Right renal cortex interstitium (tissue), 3 donors: ENCODE measurements around the gene FOLR2. TPM values are rescaled to one million over a fixed set of nuclear protein-coding genes. Genes with fewer than 3 reads are reported as not detected.
"Not testable (repeated sequence)": the region's sequence is repeated elsewhere in the genome, so short reads cannot be mapped to it uniquely, and the experiment has no call there.

ENCODE experiments used
- DNase-seq, 3 donors: peaks; one replicate each; pipeline ENCODE4 v3.0.0-alpha.2; 2013; ENCODE audit warnings: low read depth in 3 of 3, low spot score in 2 of 3
- polyA plus RNA-seq, 3 donors: library from polyadenylated mRNA; unstranded; fragments of 120-200 nt; gene quantifications; one replicate each; pipeline ENCODE4 v1.2.1, GENCODE V29; 2013; ENCODE audit not compliant: insufficient read length in 3 of 3

The FOLR2 gene
- polyA plus RNA-seq, 3 donors: 9.6 to 10.8 (median 9.7) TPM

DNA sequence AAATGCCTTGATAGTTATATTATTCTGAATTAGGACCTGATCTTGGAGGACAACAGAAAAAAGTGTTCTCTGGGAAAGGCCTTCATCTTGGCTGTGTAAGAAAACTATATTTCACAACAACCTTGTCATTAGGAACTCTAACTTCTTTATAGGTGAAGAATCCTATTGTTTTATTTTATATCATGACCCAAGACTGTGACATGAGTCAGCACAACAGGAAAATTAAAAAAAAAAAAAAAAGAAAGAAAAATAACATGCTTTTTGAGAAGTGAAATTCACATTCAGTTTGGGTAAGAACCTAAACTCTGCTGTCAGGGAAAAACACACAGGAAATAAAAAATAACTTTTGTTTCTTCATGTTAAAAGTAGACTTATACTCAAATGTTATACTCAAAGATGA, 11.7 kb upstream of the FOLR2 start:
- DNase-seq: no peak

DNA sequence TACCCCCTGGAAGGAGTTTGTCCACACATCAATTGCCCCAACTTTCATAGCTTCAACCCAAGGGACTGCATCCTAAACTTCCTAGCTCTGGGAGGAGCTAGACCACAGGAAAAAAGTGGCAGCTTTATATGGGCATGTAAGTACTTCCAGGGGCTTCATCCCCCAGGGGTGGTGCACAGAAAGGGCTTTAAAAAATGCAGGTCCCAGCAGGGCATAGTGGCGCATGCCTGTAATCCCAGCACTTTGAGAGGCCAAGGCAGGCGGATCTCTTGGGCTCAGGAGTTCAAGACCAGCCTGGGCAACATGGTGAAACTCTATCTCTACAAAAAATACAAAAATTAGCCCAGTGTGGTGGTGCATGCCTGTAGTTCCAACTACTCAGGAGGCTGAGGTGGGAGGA, 9.8 kb upstream of the FOLR2 start:
- not testable (repeated sequence) for DNase-seq

GRCh38 chr11:72208281-72208680, 8.3 kb upstream of the FOLR2 start:
- DNase-seq: no peak

GRCh38 chr11:72209101-72209500, 7.5 kb upstream of the FOLR2 start:
- DNase-seq: no peak

DNA sequence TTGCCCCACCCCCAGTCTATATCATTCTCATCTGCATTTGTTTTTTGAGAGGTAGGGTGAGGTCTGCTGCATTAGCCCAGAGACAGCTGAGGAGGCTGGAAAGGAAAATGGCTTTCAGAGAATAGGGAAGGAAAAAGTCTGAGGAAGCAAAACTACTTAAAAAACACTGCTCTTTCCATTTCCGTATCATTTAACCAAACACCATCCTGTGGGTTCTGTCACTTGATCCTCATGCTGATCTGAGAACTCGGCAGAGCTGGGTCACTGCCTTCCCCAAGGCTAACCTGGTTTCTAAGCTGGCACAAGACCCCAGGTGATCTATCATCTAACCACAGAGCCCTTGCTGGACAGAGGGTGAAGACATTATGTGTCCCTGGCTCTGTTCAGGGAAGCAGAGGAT, 1.2 kb downstream of the FOLR2 start:
- DNase-seq: no peak

DNA sequence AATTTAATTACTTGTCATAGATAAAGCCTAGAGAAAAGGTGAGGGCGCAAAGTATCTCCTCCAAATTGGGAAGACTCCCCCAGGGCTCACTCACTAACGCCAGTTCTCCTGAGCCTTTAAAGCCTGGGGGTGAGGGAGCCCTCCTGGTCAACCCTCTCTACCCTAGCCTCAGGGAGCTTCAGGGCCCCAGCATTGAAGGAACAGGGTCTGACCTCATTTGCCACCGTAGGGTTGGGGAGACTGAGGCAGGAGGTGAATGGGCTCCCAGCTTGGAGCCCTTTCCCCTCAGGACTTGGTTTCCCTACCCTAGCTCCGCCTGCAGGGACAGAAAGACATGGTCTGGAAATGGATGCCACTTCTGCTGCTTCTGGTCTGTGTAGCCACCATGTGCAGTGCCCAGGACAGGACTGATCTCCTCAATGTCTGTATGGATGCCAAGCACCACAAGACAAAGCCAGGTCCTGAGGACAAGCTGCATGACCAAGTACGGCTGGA, 1.7 kb downstream of the FOLR2 start:
- DNase-seq: no peak

GRCh38 chr11:72220696-72221363, 4.2 kb downstream of the FOLR2 start:
- no peak for DNase-seq

DNA sequence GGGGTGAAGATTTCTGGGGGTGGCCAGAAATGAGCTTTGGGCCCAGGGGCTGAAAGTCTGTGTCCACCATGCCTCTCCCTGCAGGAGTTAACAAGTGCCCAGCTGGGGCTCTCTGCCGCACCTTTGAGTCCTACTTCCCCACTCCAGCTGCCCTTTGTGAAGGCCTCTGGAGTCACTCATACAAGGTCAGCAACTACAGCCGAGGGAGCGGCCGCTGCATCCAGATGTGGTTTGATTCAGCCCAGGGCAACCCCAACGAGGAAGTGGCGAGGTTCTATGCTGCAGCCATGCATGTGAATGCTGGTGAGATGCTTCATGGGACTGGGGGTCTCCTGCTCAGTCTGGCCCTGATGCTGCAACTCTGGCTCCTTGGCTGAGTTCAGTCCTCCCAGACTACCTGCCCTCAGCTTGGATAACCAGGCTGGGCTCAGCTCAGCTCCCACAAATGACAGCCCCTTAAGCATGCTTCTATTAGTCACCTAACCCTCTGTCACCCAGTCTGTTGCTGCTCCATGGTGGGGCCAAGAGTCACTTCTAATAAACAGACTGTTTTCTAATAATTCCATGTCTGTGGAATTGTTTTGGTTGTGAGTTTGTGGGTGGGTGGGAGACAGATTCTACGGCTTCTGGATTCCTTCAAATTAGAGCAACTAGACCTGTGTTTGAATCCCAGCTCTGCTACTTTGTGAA, 4.9 kb downstream of the FOLR2 start:
- DNase-seq: no peak

- no peak for DNase-seq
These were observed 5.7 kb downstream of the FOLR2 start for GRCh38 chr11:72222106-72222891.

DNA sequence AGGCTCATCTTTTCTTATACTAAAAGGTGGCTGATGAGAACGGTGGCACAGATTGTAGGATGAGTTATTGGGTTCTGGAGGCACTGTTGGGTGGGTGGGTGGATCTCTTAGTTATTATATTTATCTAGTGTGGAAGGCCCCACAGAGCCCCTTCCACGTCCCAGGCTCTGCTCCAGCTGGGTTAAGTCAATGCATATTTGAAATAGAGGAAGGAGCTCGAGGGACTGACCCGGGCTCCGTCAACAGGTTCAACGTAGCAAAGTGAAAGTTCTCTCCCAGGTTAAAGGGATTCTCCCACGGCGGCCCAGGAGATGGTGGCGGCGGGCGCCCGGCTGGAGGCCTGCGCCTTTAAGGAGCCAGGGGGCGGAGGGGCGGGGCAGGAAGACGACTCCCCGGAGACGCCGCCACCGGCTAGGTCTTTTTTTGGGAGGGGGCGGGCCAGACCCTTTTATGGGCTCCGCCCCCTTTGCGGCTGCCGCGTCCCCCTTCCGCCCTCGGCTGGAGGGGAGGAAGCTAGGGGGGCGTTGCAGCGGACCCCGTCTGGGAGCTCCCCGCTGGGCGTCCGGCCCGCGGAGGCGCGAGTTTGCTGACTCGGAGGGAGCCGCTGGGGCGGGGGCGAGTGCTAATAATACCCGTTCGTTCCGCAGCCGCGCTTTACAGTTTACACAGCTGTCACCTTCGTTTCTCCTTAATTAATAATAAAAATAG, 6.5 kb downstream of the FOLR2 start:
- peak; percentile 80 to 94 (median 92) for DNase-seq

GRCh38 chr11:72223615-72224563, 7.3 kb downstream of the FOLR2 start:
- DNase-seq: peak in 1 of 3 donors; percentile 64

- no peak for DNase-seq
These were observed 8.2 kb downstream of the FOLR2 start, which contains the start of gene INPPL1 for GRCh38 chr11:72224564-72225410. INPPL1 (plus strand) TSS chr11:72224767; CDS start chr11:72224985, 218 bp downstream.

DNA sequence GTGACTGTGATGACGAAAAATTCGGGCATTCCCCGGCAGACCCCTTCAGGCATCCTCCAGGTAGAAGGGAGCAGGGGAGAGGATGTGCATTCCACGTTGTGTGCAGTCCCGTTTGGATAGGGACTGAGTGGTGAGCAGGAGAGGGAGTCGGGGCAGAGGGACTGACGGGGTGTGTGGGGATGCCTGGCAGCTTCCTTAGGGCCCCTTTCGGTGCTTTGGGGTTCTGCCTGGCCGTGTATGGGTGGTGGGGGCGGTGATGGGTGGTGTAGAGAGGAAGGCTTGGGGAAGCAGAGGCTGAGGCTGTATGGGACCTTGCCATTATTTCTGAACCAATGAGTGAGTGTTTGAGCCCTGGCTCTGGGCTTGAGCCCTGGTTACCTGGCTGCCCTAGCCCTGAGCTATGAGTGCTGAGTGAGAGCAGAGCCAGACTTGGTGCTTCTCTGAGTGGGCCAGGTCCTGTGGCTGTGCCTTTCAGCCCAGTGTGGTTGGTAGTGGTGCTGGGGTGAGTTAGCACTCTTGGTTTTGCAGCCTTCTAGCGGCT, 8.9 kb downstream of the FOLR2 start:
- no peak for DNase-seq

- DNase-seq: no peak
These were observed 10.1 kb downstream of the FOLR2 start for GRCh38 chr11:72226701-72227100.

- no peak for DNase-seq
These were observed 11.0 kb downstream of the FOLR2 start for GRCh38 chr11:72227316-72228228.

- DNase-seq: no peak
These were observed 11.7 kb downstream of the FOLR2 start for GRCh38 chr11:72228229-72228843.

DNA sequence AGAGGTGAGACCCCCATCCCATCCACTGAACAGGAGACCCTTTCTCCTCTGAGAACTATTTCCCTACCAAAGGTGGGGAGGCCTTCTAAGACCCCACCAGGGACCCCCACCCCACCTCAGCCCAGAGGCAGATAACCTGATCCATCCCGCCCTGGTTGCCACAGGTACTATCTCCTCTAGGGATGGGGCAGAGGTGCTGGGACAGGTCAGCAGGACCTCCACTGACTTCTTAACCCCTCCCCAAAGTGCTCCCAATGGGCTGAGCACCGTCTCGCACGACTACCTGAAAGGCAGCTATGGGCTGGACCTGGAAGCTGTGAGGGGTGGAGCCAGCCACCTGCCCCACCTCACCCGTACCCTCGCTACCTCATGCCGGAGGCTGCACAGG, 12.2 kb downstream of the FOLR2 start:
- no peak for DNase-seq
